Omental fat pad (tissue), 4 donors: Measurements from ENCODE around the gene NNAT. TPM values are rescaled to one million over a fixed set of nuclear protein-coding genes. Genes with fewer than 3 reads are reported as not detected.
"Not testable (repeated sequence)": the region's sequence is repeated elsewhere in the genome, so short reads cannot be mapped to it uniquely, and the experiment has no call there.

Experiments used
- ATAC-seq: fragments of 150-250 bp; one replicate; pipeline ENCODE4 v1.9.1; 2016; ENCODE audit warnings: mild to moderate bottlenecking, moderate library complexity; ENCODE audit not compliant: low FRiP score
- DNase-seq: peaks from one replicate; pipeline ENCODE4 v3.0.0-alpha.2; 2019; ENCODE audit warnings: low spot score
- total RNA-seq, 4 donors: library from RNA; depleted of rRNA; stranded (reverse); fragments of >200 nt; gene quantifications; one replicate each; pipeline ENCODE4 v1.1.0, GENCODE V29; 2016
- TF ChIP-seq, protein P1 (sequence below), 3 donors: fragments of 450-650 bp; IDR thresholded peaks; one replicate each; pipeline ENCODE4 v1.5.1; 2016 to 2017; ENCODE audit warnings: antibody characterized with exemption in 3 of 3, mild to moderate bottlenecking in 3 of 3, moderate library complexity in 2 of 3

The NNAT gene
- total RNA-seq, 4 donors from 2014 or later = 7.4 to 44.4 (median 23.2) TPM

DNA sequence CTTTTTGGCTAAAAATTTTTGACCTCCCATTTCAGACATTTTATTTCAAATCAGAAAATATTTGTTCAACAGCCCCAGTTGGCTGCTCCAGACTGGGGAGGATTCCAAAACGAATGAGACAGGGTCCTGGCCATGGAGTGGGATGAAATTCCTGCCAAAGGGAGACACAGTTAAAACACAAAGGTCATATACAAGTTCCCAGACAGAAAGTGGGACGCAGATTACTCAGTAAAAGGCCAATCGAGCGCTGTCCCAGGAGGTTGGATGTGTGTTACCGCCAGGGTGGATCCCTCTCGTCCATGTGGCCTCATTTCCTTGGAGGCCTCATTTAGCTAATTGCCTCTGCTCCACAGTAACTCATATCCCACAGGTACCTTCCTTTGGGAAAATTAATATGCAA, 41.8 kb upstream of the NNAT start:
- DNase-seq (no peak), ATAC-seq (peak; percentile 63)
- TF ChIP-seq, protein P1, sequence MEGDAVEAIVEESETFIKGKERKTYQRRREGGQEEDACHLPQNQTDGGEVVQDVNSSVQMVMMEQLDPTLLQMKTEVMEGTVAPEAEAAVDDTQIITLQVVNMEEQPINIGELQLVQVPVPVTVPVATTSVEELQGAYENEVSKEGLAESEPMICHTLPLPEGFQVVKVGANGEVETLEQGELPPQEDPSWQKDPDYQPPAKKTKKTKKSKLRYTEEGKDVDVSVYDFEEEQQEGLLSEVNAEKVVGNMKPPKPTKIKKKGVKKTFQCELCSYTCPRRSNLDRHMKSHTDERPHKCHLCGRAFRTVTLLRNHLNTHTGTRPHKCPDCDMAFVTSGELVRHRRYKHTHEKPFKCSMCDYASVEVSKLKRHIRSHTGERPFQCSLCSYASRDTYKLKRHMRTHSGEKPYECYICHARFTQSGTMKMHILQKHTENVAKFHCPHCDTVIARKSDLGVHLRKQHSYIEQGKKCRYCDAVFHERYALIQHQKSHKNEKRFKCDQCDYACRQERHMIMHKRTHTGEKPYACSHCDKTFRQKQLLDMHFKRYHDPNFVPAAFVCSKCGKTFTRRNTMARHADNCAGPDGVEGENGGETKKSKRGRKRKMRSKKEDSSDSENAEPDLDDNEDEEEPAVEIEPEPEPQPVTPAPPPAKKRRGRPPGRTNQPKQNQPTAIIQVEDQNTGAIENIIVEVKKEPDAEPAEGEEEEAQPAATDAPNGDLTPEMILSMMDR (IDR thresholded peaks at IDR 0.05) = no peak

DNA sequence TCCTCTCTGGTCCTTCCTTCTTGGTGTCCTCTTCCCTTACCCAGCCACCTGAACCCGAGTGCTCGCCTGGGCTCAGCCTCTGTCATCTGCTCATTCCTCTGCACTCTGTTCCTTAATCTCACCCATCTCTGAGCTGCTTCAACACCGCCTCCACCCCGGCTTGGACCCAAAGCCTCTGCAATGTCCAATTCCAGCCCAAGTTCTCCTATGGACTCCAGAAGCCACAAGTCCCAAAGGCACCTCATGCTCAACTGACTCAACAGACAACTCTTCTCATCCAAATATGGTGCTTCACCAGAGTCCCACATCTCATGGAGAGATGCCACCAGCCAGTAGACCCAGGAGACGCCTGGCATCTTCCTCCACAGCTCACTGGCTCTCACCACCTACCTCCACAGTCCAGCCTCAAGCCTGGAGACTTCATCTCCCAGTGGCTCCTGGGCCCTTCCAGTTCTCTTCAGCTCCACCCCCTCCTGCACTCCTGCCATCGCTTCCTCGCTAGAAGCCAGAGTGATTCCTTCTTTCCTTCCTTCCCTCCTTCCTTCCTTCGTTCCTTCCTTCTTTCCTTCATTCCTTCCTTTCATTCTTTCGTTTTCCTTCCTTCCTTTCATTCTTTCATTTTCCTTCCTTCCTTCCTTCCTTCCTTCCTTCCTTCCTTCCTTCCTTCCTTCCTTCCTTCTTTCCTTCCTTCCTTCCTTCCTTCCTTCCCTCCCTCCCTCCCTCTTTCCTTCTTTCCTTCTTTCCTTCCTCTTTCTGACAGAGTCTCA, 40.9 kb upstream of the NNAT start:
- DNase-seq = no peak
- TF ChIP-seq, protein P1 (IDR thresholded peaks at IDR 0.05) = no peak
- no peak for ATAC-seq

DNA sequence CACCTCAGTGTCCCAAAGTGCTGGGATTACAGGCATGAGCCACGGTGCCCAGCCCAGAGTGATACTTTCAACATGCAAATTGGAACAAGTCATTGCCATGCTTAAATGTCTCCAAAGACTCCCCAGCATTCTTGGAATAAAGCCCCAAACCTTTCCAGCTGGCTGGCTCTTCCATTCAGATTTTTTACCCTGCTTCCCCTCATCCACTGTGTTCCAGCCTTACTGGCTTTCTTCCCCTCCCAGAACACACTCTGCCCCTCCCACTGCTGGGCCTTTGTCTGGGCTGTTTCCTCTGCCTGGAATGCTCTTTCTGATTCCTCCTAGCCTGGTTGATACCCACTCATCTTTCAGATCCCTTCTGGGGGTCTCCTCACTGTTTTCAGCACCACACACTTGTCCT, 40.1 kb upstream of the NNAT start:
- no peak for DNase-seq
- ATAC-seq = no peak
- TF ChIP-seq, protein P1 (IDR thresholded peaks at IDR 0.05) = no peak

DNA sequence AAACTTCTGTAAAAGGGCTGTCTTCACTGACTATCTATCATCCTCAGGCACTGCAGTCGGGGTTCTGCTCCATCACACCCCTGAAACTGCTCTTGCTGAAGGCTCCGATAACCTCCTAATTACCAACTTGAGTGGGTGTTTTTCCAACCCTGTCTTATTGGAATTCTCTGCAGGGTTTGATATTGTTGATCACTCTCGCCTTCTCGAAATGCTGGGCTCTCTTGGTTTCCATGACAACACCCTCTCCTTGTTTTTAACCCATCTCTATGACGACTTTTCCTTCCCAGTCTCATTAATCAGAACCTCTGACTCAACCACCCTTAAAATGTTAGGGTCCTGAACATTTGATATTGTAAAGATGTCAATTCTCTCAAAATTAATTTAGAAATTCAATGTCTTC, 39.4 kb upstream of the NNAT start:
- ATAC-seq (no peak), DNase-seq (no peak)
- TF ChIP-seq, protein P1 (IDR thresholded peaks at IDR 0.05) = no peak

DNA sequence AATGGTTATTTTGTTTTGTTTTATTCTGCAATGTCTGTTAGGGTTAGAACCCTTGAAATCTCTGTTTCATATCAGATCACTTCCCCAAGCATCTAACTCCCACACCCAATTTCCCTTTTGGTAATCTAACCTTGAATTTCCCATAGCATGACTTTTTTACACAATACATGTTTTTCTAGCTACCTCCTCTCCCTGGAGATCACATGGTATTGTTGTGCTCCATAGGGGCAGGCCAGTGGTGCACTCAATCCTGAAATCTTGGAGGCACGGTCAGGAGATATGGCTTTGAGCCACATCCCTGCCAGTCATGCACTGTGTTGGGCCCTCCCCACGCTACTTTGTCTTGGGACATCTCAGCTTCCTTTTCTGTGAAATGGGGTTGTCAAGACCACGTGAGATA, 36.7 kb upstream of the NNAT start:
- DNase-seq (no peak), ATAC-seq (no peak)
- TF ChIP-seq, protein P1 (IDR thresholded peaks at IDR 0.05) = no peak

DNA sequence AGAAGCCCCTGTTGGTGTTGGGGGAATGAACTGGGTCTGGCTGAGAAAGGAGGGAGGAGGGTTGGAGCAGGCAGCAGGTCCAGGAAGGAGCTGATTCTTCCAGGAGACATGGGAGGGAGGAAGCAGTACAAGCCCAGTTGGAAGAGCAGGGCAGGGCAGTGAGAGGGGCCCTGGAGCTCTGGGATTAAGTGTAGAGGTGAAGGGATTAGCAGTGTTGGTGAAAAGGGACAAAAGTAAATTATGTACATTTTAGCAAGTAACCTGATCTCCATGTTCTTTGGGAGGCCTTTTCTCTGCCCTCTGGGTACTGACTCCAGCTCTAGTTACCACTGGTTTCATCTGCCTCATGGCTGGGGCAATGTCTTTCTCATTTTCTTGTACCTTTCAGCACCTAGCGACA, 34.8 kb upstream of the NNAT start:
- ATAC-seq, DNase-seq: not testable (repeated sequence)

DNA sequence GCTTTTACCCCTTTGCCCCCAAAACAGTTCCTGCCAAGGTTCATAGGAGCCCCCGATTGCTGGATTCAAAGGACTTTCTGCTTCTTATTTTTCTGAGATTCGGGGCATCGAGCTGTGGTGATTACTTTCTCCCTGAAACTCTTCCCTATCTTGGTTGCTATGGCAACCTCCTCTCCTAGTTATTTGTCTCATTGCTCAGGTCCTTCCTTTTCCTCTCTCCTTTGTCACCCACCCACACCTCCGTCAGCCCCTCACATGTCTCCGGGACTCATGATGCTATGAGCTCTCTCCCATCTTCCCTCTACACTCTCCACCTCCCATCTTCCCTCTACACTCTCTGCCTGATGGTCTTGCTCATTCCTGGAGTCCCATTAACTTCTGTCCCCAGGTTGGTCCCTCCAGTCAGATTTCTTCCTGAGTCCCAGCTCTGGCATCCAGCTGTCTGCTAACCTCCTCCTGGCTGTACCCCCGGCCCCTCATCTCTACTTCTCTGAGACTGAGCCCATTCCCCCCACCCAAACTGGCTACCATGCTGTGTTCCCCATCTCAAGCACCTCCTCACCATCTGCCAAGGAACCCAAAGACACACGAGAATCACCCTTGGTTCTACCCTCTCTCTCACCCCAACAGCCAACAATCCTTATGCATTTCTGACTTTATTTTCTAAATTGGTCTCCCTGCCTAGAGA, 30.2 kb upstream of the NNAT start:
- TF ChIP-seq, protein P1 (IDR thresholded peaks at IDR 0.05) = no peak
- DNase-seq (no peak), ATAC-seq (no peak)
